ENCODE results near the gene GLIPR1L1. TPM values are rescaled to one million over a fixed set of nuclear protein-coding genes. Genes with fewer than 3 reads are reported as not detected.
A peak's percentile ranks its signal among the peaks of the same experiment; 100 is the strongest.

GLIPR1L1 gene
- total RNA-seq, 1 donor = not detected

DNA sequence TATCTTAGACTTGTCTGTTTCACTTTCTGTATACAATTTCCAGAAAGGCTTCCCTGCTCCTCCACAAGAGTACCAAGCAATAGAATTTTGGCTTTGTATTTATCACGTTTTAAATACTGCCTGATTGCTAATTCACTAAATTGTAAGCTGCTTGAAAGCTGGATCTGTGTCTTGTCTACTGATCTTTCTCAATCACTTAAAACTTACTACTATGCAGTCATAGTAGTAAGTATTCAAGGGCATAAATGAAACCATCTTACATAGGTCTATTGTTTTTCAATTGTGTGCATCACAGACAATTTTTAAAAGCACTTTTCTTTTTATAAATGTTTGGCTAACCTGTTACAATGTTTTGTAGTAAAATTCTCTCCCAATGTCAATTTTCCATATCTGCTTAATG is 55.2 kb downstream of the GLIPR1L1 start:
- Histone ChIP-seq H3K4me3 (ENCODE audit: low read length) (no peak overlapping the region), H3K4me1 (ENCODE audit: insufficient read depth, low read length) (peaks cover 16% of the 10 kb centered on the region), H3K9me3 (ENCODE audit: low read depth, low read length) (no peaks in the 10 kb centered on the region), H3K27me3 (ENCODE audit: insufficient read depth, low read length) (no peaks in the 10 kb centered on the region)

DNA sequence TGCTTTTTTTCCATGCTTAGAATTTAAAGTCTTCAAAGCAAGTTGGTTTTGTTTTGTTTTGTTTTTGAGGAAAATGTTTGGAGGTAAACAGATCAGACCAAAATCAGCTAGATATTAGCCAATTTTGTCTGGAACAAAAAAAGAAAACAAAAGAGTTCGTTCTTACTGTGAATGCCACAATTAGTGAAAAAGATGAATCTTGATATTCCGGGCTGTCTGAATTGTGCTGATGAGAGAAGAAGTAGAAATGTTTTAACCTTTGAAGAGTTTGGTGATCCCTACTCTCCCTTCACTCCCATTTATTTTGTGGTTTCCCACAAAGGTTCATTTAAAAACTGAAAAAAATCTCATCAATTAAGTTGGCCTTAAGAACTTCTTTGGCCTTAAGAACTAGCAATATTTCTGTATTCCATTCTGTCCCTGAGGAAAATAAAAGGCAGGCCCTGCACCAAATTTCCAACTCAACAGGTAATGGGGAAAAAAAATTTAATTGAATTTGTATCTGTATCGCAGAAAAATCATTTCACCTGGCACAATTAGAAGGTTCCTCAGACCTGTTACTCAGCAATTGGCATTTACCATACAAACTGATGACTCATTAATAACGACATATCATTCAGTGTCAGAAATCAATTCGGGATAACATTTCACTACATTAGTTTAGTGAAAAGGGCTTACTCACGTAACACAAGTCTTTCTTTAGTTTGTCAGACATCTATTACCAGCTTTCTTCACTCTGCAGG is 55.9 kb downstream of the GLIPR1L1 start:
- Histone ChIP-seq H3K27me3 (ENCODE audit: insufficient read depth, low read length) (no peaks in the 10 kb centered on the region), H3K9me3 (ENCODE audit: low read depth, low read length) (no peaks in the 10 kb centered on the region), H3K4me3 (ENCODE audit: low read length) (peak overlapping the region; percentile 58), H3K4me1 (ENCODE audit: insufficient read depth, low read length) (peaks cover 16% of the 10 kb centered on the region)

DNA sequence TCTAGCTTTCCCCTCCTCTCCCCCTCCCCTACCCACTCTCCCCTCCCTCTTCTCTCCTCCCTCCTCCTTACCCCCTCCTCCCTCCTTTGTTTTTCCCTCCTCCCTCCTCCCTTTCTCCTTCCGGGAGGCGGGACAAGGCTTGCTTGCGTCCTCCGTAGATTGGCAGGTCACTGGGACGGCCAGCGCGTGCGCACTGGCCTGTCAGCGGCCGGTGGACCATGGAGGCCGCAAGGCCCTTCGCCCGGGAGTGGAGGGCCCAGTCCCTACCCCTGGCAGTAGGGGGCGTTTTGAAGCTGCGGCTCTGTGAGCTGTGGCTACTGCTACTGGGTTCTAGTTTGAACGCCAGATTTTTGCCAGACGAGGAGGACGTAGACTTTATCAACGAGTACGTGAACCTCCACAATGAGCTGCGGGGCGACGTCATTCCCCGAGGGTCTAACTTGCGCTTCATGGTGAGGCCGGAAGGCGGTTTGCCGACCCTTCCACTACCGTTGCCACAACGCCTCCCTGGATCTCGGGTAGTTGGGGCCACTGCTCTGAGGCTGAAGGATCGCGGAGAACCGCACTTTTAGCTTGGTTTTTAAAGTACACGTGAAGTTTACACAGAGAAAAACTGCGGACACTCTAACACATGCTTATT is 56.5 kb downstream of the GLIPR1L1 start, which contains the start of gene GLIPR1L2:
Gene GLIPR1L2, plus strand, starts transcription at position 191 of the 640 bp plus-strand sequence. Its CDS starts 28 bp downstream, at position 219.
- H3K27me3 ChIP-seq (ENCODE audit: insufficient read depth, low read length) = no peaks in the 10 kb centered on the region
- no peaks in the 10 kb centered on the region for H3K9me3 ChIP-seq (ENCODE audit: low read depth, low read length)
- peak within 1 kb of the TSS; percentile 58 for H3K4me3 ChIP-seq (ENCODE audit: low read length)
- H3K4me1 ChIP-seq (ENCODE audit: insufficient read depth, low read length) = peaks cover 16% of the 10 kb centered on the region

DNA sequence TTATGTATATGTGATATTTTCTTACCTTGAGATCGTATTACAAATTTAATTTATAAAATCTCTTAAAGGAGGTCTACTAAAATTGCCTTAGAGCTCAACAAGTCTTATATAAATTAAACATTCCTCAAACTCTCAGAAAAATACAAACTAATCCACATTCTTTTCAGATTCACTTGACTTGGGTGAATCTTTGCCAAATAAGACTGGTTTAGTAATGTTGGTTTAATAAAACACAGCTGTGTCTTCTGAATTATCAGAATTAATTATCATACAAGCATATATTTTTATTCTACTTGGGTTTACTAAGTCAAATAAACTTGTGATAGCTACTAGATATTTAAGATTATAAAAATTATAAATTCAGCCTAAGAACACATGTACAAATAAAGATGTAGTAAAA is 69.8 kb downstream of the GLIPR1L1 start:
- H3K4me1 ChIP-seq (ENCODE audit: insufficient read depth, low read length) = no peaks in the 10 kb centered on the region
- no peaks in the 10 kb centered on the region for H3K9me3 ChIP-seq (ENCODE audit: low read depth, low read length)
- H3K27me3 ChIP-seq (ENCODE audit: insufficient read depth, low read length) = no peaks in the 10 kb centered on the region
- no peak overlapping the region for H3K4me3 ChIP-seq (ENCODE audit: low read length)

DNA sequence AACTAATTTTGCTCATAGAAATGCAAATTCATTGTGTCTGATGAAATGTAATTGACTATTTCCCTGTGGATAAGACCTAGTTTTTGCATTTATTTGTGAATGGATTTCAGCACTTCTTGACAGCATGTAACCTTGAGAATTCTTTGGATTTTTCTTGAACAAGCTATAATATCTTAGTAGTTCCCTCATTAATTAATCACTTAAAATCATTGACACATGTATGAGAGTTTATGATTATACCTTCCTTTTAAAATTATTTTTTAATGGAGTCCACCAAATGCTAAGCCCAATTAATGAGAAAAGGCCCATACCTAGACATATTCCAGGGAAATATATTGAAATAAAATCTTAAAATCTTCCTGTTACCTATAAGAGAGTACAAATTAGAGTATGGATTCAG is 73.2 kb downstream of the GLIPR1L1 start:
- Histone ChIP-seq H3K4me1 (ENCODE audit: insufficient read depth, low read length) (no peaks in the 10 kb centered on the region), H3K27me3 (ENCODE audit: insufficient read depth, low read length) (no peaks in the 10 kb centered on the region), H3K4me3 (ENCODE audit: low read length) (no peak overlapping the region), H3K9me3 (ENCODE audit: low read depth, low read length) (no peaks in the 10 kb centered on the region)

DNA sequence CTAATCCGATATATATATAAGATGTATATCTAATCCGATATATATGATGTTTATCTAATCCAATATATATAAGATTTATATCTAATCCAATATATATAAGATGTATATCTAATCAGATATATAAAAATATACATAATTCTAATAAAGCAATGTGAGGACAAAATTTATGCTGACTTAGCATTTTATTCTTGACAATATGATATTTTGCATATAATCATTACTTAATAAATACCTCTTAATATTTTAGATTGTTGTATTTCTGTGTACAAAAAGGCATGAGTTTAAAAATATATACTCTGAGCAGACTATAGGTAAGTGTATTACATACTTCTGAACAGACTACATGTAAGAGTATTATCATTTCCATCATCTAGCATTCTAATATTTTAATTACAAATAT is 75.4 kb downstream of the GLIPR1L1 start:
- no peak overlapping the region for H3K4me3 ChIP-seq (ENCODE audit: low read length)
- H3K27me3 ChIP-seq (ENCODE audit: insufficient read depth, low read length) = no peaks in the 10 kb centered on the region
- H3K9me3 ChIP-seq (ENCODE audit: low read depth, low read length) = no peaks in the 10 kb centered on the region
- no peaks in the 10 kb centered on the region for H3K4me1 ChIP-seq (ENCODE audit: insufficient read depth, low read length)

DNA sequence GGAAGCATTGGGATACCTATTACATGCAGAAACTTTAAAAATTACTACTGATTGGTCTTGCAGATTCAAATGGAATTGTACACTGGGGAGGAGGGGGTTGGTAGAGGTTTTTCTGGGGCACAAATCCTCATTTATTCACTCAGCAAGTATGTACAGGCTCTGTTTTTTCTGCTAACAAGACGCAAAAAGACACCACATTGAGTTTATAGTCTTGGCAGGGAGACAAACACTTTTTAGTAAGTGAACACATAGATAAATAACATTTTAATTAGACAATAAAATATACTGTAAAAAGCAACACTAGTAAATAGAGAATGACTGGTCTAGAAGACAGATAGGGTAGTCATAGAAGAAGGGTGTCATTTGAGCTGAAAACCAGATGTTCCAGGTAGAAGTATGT is 80.2 kb downstream of the GLIPR1L1 start:
- Histone ChIP-seq H3K27me3 (ENCODE audit: insufficient read depth, low read length) (no peaks in the 10 kb centered on the region), H3K4me3 (ENCODE audit: low read length) (no peak overlapping the region), H3K9me3 (ENCODE audit: low read depth, low read length) (no peaks in the 10 kb centered on the region), H3K4me1 (ENCODE audit: insufficient read depth, low read length) (no peaks in the 10 kb centered on the region)

DNA sequence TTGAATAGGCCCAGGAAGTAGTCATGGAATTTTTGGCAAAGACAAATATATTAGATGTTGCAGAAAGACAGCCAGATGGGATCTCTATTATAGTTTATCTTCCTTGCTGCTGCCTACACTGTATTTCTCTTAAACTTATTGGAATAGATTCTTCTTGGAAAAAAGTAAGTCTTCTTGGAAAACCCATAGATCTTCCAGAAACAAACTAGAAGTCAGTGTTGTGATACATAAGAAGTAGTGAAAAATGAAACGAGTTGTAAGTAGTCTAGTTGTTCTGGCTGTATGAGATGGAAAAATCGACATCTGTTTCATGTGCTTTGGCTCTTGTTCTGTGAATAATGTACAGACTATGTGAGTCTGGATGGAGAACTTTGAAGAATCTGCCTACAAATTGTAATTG is 85.4 kb downstream of the GLIPR1L1 start:
- Histone ChIP-seq H3K27me3 (ENCODE audit: insufficient read depth, low read length) (no peaks in the 10 kb centered on the region), H3K9me3 (ENCODE audit: low read depth, low read length) (no peaks in the 10 kb centered on the region), H3K4me1 (ENCODE audit: insufficient read depth, low read length) (no peaks in the 10 kb centered on the region), H3K4me3 (ENCODE audit: low read length) (no peak overlapping the region)

Other genes starting within 250 kb of the GLIPR1L1 start
- gene KCNC2, start 124.8 kb upstream of the GLIPR1L1 start, total RNA-seq = not detected
- 2.4 TPM for gene CAPS2, start 4.3 kb upstream of the GLIPR1L1 start, total RNA-seq
- gene GLIPR1L2, start 56.4 kb downstream of the GLIPR1L1 start, total RNA-seq = 0.10 TPM
- 92.7 TPM for gene GLIPR1, start 146.1 kb downstream of the GLIPR1L1 start, total RNA-seq
- 141 TPM for gene KRR1, start 176.9 kb downstream of the GLIPR1L1 start, total RNA-seq

All from mononuclear cell (primary cell).